Bronchial epithelial cell (primary cell): ENCODE data around the gene RABEP1. TPM values are rescaled to one million over a fixed set of nuclear protein-coding genes. Genes with fewer than 3 reads are reported as not detected.

Experiments
- DNase-seq: peaks from one replicate; pipeline ENCODE4 v3.0.0-alpha.2; 2010; ENCODE audit warnings: low read depth
- FAIRE-seq: peaks from 2 replicates; lab custom pipeline; 2011; peaks lifted over from hg19 to GRCh38; lab: Jason Lieb, UNC
- H3K27me3 ChIP-seq: 2 replicates; pipeline ENCODE4 v1.5.1; 2011; ENCODE audit warnings: low read length; ENCODE audit not compliant: control insufficient read depth, insufficient read depth
- H3K36me3 ChIP-seq: 2 replicates; pipeline ENCODE4 v1.5.1; 2011; ENCODE audit warnings: low read length; ENCODE audit not compliant: control insufficient read depth, insufficient read depth
- H3K4me3 ChIP-seq: 2 replicates; pipeline ENCODE4 v1.5.1; 2011; ENCODE audit warnings: mild to moderate bottlenecking, low read depth, low read length, control low read depth
- CTCF ChIP-seq: IDR thresholded peaks from 2 replicates; pipeline ENCODE4 v1.5.1; 2011; ENCODE audit warnings: mild to moderate bottlenecking, moderate library complexity, low read length, control low read depth, inconsistent platforms; ENCODE audit not compliant: insufficient read depth, severe bottlenecking
- total RNA-seq: library from RNA; depleted of rRNA; stranded (reverse); fragments of >200 nt; gene quantifications from 2 replicates; pipeline ENCODE4 v1.2.1, GENCODE V29; 2014

Gene RABEP1
- total RNA-seq, 1 donor from 2014 or later, result 41.1 TPM

- DNase-seq, result no peak
- TF ChIP-seq CTCF, result no peak
- FAIRE-seq, result no peak
- H3K36me3 ChIP-seq, result peaks cover 9% of the 10 kb centered on the region
- H3K4me3 ChIP-seq, result no peak overlapping the region
- H3K27me3 ChIP-seq, result no peaks in the 10 kb centered on the region
These were observed 114.5 kb downstream of the RABEP1 start for GRCh38 chr17:5396612-5397011.

GRCh38 chr17:5399767-5400166, 117.7 kb downstream of the RABEP1 start:
- no peak for TF ChIP-seq CTCF
- no peak for DNase-seq
- Histone ChIP-seq H3K4me3 (no peak overlapping the region), H3K27me3 (no peaks in the 10 kb centered on the region), H3K36me3 (peaks cover 8% of the 10 kb centered on the region)
- FAIRE-seq, result no peak

- TF ChIP-seq CTCF, result no peak
- FAIRE-seq (no peak), DNase-seq (no peak)
- H3K36me3 ChIP-seq, result peaks cover 24% of the 10 kb centered on the region
- H3K4me3 ChIP-seq, result no peak overlapping the region
- H3K27me3 ChIP-seq, result no peaks in the 10 kb centered on the region
These were observed 123.3 kb downstream of the RABEP1 start for GRCh38 chr17:5405400-5405799.

GRCh38 chr17:5408186-5408585, 126.1 kb downstream of the RABEP1 start:
- TF ChIP-seq CTCF, result no peak
- FAIRE-seq (no peak), DNase-seq (no peak)
- Histone ChIP-seq H3K36me3 (peaks cover 30% of the 10 kb centered on the region), H3K27me3 (no peaks in the 10 kb centered on the region), H3K4me3 (no peak overlapping the region)

GRCh38 chr17:5410594-5411272, 128.6 kb downstream of the RABEP1 start:
- Histone ChIP-seq H3K27me3 (no peaks in the 10 kb centered on the region), H3K36me3 (peaks cover 21% of the 10 kb centered on the region), H3K4me3 (no peak overlapping the region)
- no peak for TF ChIP-seq CTCF
- FAIRE-seq (no peak), DNase-seq (no peak)

- Histone ChIP-seq H3K4me3 (no peak overlapping the region), H3K36me3 (peaks cover 13% of the 10 kb centered on the region), H3K27me3 (no peaks in the 10 kb centered on the region)
- DNase-seq (peak; percentile 97), FAIRE-seq (no peak)
- TF ChIP-seq CTCF, result no peak
These were observed 131.6 kb downstream of the RABEP1 start for GRCh38 chr17:5413682-5414081.
